ENCODE data around the gene TMC1.

DNA sequence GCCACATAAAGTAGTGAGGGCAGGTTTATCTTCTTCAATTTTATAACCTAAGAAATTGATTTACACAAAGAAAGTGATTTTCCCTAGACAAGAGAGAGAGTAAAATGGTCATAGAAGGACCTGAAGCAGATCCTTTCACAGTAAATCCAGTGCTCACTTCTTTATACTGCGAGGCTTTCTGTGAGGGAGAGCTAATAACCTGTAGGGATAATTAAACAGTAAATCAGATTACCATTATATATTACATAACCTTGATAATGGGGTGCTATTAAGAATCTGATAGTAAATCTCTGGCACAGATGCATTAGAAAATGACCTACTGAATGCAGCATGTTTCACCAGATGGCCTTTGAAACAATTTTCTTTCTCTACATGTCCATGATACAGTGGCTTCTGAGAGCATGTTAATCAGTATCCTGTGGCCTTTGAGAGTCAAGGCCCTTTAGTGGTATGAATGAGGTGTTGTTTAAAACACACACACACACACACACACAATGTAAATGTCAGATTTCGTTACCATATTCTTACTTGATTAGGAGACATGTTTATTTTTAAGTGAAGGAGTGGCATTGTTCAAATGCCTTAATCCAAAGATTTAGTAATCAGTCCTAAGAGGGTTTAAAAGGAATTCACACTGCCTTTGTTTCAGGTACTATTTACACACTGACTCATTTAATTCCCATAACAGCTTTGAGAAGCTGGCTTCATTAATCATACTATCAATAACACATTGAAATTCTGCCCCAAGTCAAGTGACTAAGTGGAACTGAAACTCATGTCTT lies 306.7 kb downstream of the TMC1 start:
- TF ChIP-seq, protein P1, sequence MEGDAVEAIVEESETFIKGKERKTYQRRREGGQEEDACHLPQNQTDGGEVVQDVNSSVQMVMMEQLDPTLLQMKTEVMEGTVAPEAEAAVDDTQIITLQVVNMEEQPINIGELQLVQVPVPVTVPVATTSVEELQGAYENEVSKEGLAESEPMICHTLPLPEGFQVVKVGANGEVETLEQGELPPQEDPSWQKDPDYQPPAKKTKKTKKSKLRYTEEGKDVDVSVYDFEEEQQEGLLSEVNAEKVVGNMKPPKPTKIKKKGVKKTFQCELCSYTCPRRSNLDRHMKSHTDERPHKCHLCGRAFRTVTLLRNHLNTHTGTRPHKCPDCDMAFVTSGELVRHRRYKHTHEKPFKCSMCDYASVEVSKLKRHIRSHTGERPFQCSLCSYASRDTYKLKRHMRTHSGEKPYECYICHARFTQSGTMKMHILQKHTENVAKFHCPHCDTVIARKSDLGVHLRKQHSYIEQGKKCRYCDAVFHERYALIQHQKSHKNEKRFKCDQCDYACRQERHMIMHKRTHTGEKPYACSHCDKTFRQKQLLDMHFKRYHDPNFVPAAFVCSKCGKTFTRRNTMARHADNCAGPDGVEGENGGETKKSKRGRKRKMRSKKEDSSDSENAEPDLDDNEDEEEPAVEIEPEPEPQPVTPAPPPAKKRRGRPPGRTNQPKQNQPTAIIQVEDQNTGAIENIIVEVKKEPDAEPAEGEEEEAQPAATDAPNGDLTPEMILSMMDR (IDR thresholded peaks at IDR 0.05; ENCODE audit: borderline replicate concordance, extremely low read depth, low read length, poor library complexity, severe bottlenecking), result no peak
- TF ChIP-seq EZH2 (IDR thresholded peaks at IDR 0.05; ENCODE audit: borderline replicate concordance, low read depth, low read length, severe bottlenecking), result no peak
